Endothelial cell of umbilical vein (primary cell): ENCODE measurements around the gene RNF150. TPM values are rescaled to one million over a fixed set of nuclear protein-coding genes. Genes with fewer than 3 reads are reported as not detected.

Experiments used
- BruUV-seq: library from RNA; stranded (reverse); fragments of 400-500 nt; replicated peaks from 2 replicates; lab custom pipeline; 2021; lab: Mats Ljungman, UMichigan
- CTCF ChIA-PET: fragments of 300-600, 350-600 bp; sonication (Branson Sonifier 250); formaldehyde crosslinking; loops from one replicate; lab custom pipeline; 2021; ENCODE audit warnings: antibody characterized with exemption, inconsistent platforms; lab: Charles Lee
- POLR2A ChIA-PET: fragments of 300-600, 350-600 bp; sonication (Branson Sonifier 250); formaldehyde crosslinking; loops from one replicate; lab custom pipeline; 2021; ENCODE audit warnings: antibody characterized with exemption, inconsistent platforms; lab: Charles Lee
- DNase-seq: peaks from one replicate; pipeline ENCODE4 v3.0.0-alpha.2; 2011; ENCODE audit warnings: low read depth, low spot score
- FAIRE-seq: peaks from 2 replicates; lab custom pipeline; 2011; peaks lifted over from hg19 to GRCh38; lab: Jason Lieb, UNC
- H2AFZ ChIP-seq: 2 replicates; pipeline ENCODE4 v1.6.0; 2012; ENCODE audit warnings: low read depth, low read length, control low read depth, inconsistent platforms
- H3K27ac ChIP-seq: 2 replicates; pipeline ENCODE4 v1.5.1; 2011; ENCODE audit warnings: low read depth, mild to moderate bottlenecking, control low read depth, low read length, moderate library complexity; ENCODE audit not compliant: insufficient read depth
- H3K27me3 ChIP-seq, 2 experiments: 2 replicates each; pipeline versions ENCODE4 v1.6.0 to v1.6.1; 2011; ENCODE audit warnings: low read length in 2 of 2, mixed read lengths in 1 of 2; ENCODE audit not compliant: control insufficient read depth in 2 of 2, insufficient read depth in 2 of 2
- H3K36me3 ChIP-seq, 2 experiments: 2 replicates in 1 of 2; 3 replicates in 1 of 2; pipeline ENCODE4 v1.5.1; 2011; ENCODE audit warnings: low read length in 2 of 2, mild to moderate bottlenecking in 1 of 2, moderate library complexity in 1 of 2; ENCODE audit not compliant: control insufficient read depth in 2 of 2, insufficient read depth in 2 of 2; ENCODE audit errors: extremely low read depth in 1 of 2
- H3K4me1 ChIP-seq: 3 replicates; pipeline ENCODE4 v1.5.1; 2011; ENCODE audit warnings: mild to moderate bottlenecking, low read length; ENCODE audit not compliant: control insufficient read depth, insufficient read depth; ENCODE audit errors: extremely low read depth
- H3K4me2 ChIP-seq: 2 replicates; pipeline ENCODE4 v1.6.1; 2011; ENCODE audit warnings: low read length, control low read depth, mixed read lengths; ENCODE audit not compliant: insufficient read depth
- H3K4me3 ChIP-seq, 3 experiments: fragments of 200-600 bp in 1 of 3; sonication (generic), shearing (Covaris generic) in 1 of 3; replicated peaks in 1 of 3; 2 replicates each; pipeline ENCODE4 v1.5.1; 2011 to 2016; ENCODE audit warnings: control low read depth in 3 of 3, low read length in 3 of 3, mild to moderate bottlenecking in 2 of 3, inconsistent platforms in 1 of 3, low read depth in 1 of 3, moderate library complexity in 1 of 3; ENCODE audit not compliant: insufficient read depth in 1 of 3
- H3K79me2 ChIP-seq: 2 replicates; pipeline ENCODE4 v1.6.0; 2012; ENCODE audit warnings: low read length, inconsistent platforms; ENCODE audit not compliant: control insufficient read depth, insufficient read depth
- H3K9ac ChIP-seq: replicated peaks from 2 replicates; pipeline ENCODE3; 2011; ENCODE audit warnings: low read length, control low read depth; ENCODE audit not compliant: insufficient read depth; ENCODE audit errors: extremely low read depth
- H3K9me1 ChIP-seq: replicated peaks from 3 replicates; pipeline ENCODE4 v1.6.0; 2011; ENCODE audit warnings: mild to moderate bottlenecking, low read length; ENCODE audit not compliant: control insufficient read depth, insufficient read depth; ENCODE audit errors: extremely low read depth
- H3K9me3 ChIP-seq: replicated peaks from 2 replicates; pipeline ENCODE4 v1.5.1; 2012; ENCODE audit warnings: low read length, inconsistent platforms; ENCODE audit not compliant: control insufficient read depth, insufficient read depth
- H4K20me1 ChIP-seq: replicated peaks from 2 replicates; pipeline ENCODE3; 2011; ENCODE audit warnings: mild to moderate bottlenecking, low read length; ENCODE audit not compliant: control insufficient read depth, insufficient read depth; ENCODE audit errors: extremely low read depth
- CTCF ChIP-seq, 2 donors: IDR thresholded peaks; 1 replicate in 1 of 2; 2 replicates in 1 of 2; pipeline ENCODE4 v1.5.1; 2011; ENCODE audit warnings: low read length in 2 of 2, mild to moderate bottlenecking in 2 of 2, moderate library complexity in 2 of 2, control low read depth in 1 of 2, inconsistent platforms in 1 of 2, low read depth in 1 of 2; ENCODE audit not compliant: insufficient read depth in 1 of 2; ENCODE audit errors: extremely low read depth in 1 of 2
- FOS ChIP-seq: IDR thresholded peaks from 2 replicates; pipeline ENCODE4 v1.6.1; 2011; ENCODE audit warnings: mild to moderate bottlenecking, low read length, moderate library complexity, borderline replicate concordance; ENCODE audit not compliant: insufficient read depth
- MYC ChIP-seq: IDR thresholded peaks from one replicate; pipeline ENCODE4 v1.6.1; 2011; ENCODE audit warnings: mild to moderate bottlenecking, low read depth, low read length
- POLR2A ChIP-seq: IDR thresholded peaks from 2 replicates; pipeline ENCODE4 v1.6.1; 2012; ENCODE audit warnings: low read depth, mild to moderate bottlenecking, control low read depth, low read length
- POLR2AphosphoS5 ChIP-seq: IDR thresholded peaks from 2 replicates; pipeline ENCODE4 v1.6.1; 2012; ENCODE audit warnings: low read depth, mild to moderate bottlenecking, control low read depth, low read length, moderate library complexity; ENCODE audit not compliant: insufficient read depth
- dilution Hi-C: fragments of 300-500 bp; cut with MboI; formaldehyde crosslinking; loops from one replicate; pipeline ENCODE4 v1.15.0; 2019; ENCODE audit warnings: low sequenced_read_pairs; ENCODE audit not compliant: extremely low pct_ligation_motif_present
- intact Hi-C: fragments of 100-400 bp; cut with micrococcal nuclease; formaldehyde crosslinking; loops from one replicate; pipeline ENCODE4 v1.10.0; 2022
- polyA plus RNA-seq, 4 experiments: library from polyadenylated mRNA; depleted of rRNA in 3 of 4; stranded (reverse) in 3 of 4; unstranded in 1 of 4; fragments of >200 nt; gene quantifications; 2 replicates each; pipeline versions ENCODE4 v1.2.1 to v1.2.3, GENCODE V29; 2011 to 2012; ENCODE audit warnings: missing spikeins in 1 of 4
- total RNA-seq: library from RNA; stranded (reverse); gene quantifications from 2 replicates; pipeline ENCODE4 v1.2.3, GENCODE V29; 2021

Gene RNF150
- total and polyA plus RNA-seq, 2 donors (not counting 3 experiments of a cell fraction or from before 2014, with no cell fraction given): 0.33 to 0.35 TPM

- intact Hi-C loops: no loop called here
- no peak overlapping the region for H3K27ac ChIP-seq
- no peaks in the 10 kb centered on the region for H3K9me3 ChIP-seq
- DNase-seq (no peak), FAIRE-seq (no peak)
- no peak overlapping the region for H3K9ac ChIP-seq
- H2AFZ ChIP-seq: no peak overlapping the region
- no peaks in the 10 kb centered on the region for H3K79me2 ChIP-seq
- H3K9me1 ChIP-seq: no peaks in the 10 kb centered on the region
- no peak overlapping the region for H3K4me3 ChIP-seq
- BruUV-seq: no TSS peak
- ChIA-PET POLR2A (no interaction called here), CTCF (interaction anchor here (1.4 kb wide), 1 partner anchor 12 kb away, joined by 4 read pairs; no protein-coding TSS in a partner anchor)
- H4K20me1 ChIP-seq: no peaks in the 10 kb centered on the region
- TF ChIP-seq POLR2AphosphoS5: no peak
- no peak for TF ChIP-seq MYC
- no peak for TF ChIP-seq FOS
- no peak for TF ChIP-seq CTCF (IDR thresholded peaks at IDR 0.05; ENCODE audit: extremely low read depth in 1 of 2, insufficient read depth in 1 of 2, low read depth in 1 of 2, low read length in 2 of 2)
- no peak for TF ChIP-seq POLR2A
- dilution Hi-C loops: no loop called here
- H3K4me1 ChIP-seq: no peaks in the 10 kb centered on the region
- no peak overlapping the region for H3K4me2 ChIP-seq
- no peaks in the 10 kb centered on the region for H3K27me3 ChIP-seq
- no peaks in the 10 kb centered on the region for H3K36me3 ChIP-seq
Measured at GRCh38 chr4:141022111-141022695, 111.1 kb downstream of the RNF150 start.
